Measurements from ENCODE around the gene GPAT3.
"Not testable (repeated sequence)": the region's sequence is repeated elsewhere in the genome, so short reads cannot be mapped to it uniquely, and the experiment has no call there.

Gene GPAT3

DNA sequence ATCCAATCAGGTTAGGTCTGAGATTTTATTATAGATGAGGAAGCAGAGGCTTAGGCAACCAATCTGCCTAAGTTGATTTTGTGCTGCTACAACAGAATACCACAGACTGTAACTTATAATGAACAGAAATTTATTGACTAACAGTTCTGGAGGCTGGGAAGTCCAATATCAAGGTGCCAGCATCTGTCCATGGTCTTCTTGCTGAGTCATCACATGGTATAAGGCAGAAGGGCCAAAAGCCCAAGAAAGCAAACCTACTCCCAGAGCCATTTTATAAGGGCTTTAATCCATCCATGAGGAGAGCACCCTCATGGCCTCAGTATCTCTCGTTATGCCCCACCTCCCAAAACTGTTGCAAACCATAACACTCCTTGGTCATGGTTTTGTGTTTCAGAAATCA is 55.8 kb downstream of the GPAT3 start:
- no peak for DNase-seq

DNA sequence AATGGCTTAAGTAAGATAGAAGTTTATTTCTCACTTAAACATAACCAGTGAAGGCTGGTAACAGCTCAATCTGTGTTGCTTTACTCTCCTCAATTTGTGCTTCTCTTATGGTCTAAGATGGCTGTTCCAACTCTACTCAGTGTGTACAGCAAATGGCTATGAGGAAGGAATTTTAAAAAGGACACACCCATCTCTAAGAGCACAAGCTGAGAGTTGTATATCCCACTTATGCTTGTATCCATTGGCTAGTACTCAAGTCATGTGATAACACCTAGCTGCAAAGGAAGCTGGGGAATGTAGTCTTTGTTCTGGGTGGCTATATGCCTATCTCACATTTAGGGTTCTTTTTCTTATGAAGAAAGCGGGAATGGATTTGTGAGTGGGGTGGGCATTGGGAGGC is 63.3 kb downstream of the GPAT3 start:
- DNase-seq = no peak

DNA sequence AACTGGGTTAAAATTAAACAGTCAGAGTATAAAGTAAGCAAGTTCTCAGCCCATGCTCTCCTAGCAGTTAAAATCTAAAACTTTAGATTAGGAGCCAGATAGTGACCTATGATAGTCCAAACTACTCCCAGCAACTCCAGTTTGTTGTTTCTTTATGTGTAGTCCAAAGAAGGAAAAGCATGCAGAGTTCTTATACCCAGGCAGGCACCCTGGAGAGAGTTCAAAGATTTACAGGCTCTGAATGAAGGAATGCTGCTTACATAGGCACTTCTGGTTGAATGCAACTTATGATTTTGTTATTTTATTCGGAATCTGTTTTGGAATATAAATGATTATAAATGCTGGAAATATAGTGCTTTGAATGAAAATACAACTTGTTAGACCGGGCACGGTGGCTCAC is 67.2 kb downstream of the GPAT3 start:
- DNase-seq = no peak

DNA sequence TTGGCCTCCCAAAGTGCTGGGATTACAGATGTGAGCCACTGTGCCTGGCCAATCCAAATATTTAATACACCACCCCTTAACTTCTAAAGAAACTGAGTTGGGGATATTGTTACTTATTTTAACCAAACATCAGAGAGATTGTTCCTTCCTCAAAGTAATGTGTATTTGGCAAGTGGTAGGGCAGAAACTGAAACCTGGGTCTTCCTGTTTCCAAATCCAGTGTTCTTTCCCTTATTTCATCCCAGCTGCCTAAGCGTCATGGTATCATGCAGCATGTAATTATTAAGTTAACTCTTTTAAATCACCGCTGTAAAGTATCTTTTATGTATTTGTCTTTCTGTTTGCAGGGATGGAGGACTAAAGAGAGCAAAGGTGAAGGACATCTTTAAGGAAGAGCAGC is 68.4 kb downstream of the GPAT3 start:
- DNase-seq = peak in 1 of 56 donors; percentile 5

DNA sequence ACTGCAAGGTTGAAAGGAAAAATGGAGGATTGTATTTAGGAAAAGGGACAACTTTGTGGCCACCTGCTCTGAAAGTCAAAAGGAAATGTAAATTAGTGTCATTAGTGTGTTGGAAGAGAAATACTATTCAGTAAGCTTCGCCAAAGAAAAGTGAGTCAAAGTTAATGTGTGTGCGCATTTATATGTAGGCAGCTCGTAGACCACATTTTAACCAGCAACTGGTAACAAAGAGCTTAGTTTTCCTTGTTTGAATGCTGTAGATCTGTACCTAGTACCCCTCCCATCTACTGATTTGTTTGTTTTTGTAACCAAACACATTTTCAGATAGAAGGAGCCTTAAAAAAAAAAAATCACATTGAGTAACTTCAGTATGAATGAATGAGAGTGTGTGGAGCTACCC is 69.3 kb downstream of the GPAT3 start:
- DNase-seq = no peak

DNA sequence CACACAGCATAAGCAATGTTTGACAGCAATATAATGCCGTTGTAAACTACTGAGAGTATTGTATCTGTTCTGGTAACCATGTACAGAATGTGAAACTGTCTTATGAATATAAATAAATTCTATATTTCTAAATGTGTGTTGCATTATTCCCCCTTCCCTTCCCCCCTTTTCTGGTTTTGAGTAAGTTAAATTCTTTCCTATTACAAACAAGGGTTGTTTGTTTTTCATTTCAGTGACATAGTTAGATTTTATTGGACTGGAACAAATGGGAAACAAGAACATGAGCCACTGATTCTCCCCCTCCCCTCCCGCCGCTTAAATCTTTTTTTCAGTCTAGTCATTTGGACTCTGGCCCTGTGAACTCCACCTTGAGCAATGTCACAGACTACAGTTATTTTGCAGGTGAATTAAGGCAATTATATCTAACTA is 69.8 kb downstream of the GPAT3 start:
- no peak for DNase-seq

DNA sequence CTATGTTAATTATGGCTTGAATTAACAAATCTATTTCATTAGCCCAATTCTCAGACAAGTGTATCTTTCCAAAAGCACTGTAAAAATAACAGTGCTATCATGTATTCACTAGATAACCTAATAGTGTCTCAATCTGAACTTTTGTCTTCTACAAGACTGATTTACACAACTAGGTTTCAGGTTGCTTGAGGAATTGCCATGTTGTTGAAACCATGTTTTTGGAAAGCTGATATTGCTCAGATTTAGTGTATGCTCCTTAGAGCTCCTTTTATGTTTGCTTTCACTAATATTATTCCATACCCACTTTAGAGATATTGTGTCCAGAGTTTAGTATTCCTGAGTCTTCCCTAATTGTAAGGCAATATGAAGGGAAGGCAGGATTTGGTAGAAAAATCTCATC is 70.6 kb downstream of the GPAT3 start:
- no peak for DNase-seq

DNA sequence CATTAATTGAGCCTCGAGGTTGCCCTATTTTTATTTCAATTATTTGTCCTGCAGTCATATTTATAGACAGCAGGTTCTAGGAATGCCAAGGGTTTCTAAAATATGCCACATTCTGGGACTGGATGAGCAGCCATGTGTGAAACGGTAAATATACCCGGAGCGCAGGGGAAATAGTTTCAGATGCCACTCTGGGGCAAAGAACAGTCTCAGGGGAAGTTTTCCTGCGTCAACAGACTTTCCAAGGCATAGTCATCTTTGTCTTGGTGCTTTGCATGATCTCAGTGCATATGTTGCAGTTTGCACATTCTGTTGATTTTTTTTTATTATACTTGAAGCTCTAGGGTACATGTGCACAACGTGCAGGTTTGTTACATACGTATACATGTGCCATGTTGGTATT is 71.0 kb downstream of the GPAT3 start:
- no peak for DNase-seq

DNA sequence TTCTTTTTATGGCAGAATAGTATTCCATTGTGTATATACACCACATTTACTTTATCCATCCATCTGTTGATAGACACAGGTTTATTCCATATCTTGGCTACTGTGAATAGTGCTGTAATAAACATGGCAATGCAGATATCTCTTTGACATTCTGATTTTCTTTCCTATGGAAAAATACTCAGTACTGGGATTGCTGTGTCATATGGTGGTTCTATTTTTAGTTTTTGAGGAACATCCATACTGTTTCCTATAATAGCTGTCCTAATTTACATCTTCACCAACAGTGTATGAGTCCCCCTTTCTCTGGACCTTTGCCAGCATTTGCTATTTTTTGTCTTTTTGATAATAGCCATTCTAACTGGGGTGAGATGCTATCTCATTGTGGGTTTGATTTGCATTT is 73.5 kb downstream of the GPAT3 start:
- no peak for DNase-seq

DNA sequence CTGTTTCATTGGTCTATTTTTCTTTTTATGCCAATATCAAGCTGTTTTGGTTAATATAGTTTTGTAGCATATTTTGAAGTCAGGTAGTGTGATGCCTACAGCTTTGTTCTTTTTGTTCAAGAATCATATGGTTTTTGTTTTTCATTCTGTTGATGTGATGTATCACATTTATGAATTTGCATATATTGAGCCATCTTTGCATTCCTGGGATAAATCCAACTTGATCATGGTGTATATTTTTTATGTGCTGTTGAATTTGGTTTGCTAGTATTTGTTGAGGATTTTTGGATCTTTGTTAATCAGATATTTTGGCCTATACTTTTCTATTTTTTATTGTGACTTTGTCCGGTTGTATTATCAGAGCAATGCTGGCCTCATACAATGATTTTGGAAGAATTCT is 74.8 kb downstream of the GPAT3 start:
- DNase-seq = no peak

DNA sequence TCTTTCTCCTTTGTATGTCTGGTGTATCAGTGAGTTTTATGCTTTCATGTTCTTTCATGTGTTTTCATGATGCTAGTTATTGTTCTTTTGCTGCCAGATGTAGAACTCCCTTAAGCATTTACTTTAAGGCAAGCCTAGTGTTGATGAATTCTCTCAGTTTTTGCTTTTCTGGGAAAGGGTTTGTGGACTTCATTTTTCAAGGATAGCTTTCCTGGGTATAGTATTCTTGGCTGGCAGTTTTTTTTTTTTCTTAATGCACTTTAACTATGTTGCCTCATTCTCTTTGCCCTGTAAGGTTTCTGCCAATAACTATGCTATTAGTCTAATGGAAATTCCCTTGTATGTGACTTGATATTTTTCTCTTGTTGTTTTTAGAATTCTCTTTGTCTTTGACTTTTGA is 77.1 kb downstream of the GPAT3 start:
- no peak for DNase-seq

DNA sequence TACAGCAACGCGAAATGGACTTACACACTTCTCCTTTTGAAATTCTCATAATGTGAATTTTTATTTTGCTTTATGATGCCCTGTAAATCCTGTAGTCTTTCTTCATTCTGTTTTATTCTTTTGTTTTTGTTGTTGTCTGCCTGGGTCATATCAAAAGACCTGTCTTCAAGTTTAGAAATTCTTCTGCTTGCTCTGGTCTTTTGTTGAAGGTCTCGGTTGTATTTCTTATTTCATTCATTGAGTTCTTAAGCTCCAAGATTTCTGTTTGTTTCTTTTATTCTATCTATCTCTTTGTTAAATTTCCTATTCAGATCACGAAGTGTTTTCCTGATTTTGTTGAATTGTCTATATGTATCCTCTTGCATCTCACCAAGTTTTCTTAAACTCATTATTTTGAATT is 78.1 kb downstream of the GPAT3 start:
- DNase-seq = no peak

DNA sequence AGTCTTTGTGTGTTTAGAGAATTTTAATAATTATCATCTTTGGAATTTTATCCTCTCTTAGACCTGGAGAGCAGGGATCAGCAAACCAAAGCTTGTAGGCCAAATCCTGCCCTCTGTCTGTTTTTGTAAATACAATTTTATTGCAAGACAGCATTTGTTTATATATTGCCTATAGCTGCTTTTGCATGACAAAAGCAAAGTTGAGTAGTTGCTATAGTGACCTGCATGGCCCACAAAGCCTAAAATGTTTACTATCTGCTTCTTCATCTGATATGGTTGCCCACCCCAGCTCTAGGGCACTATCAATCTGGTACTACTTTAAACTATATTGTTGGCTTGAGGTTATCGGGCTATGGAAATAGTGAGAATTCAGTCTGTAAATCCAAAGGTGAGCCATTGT is 80.3 kb downstream of the GPAT3 start:
- DNase-seq = no peak

DNA sequence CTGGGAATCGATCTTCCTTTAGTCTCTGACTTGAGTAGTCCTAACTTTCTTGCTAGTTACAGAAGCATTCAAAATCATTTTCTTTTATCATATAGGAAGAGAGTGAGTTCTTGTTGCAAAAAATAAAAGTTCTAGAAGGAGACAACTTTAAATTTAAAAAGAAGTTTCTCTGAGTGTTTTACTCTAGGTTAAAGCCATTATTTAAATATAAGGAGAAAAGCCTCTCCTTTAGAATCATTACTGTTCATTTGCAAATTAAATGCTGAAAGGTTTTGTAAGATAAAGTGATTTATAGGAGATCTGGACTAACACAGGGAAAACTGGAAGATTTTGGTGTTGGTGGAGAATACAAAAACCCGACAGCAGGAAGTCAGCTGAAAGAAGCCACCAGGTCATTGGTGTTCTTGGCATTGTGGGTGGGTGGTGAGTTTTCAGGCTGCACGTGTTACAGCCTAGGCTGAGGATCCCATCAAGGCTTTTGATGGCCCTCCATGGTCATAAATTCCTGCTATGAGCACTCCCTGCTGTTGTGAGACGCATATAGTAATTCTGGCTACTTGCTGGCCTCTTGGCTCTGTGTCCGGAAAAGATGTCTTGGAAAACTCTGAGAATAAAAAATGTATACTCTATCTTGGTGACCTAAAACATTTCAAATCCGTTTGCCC is 81.6 kb downstream of the GPAT3 start:
- DNase-seq = no peak

DNA sequence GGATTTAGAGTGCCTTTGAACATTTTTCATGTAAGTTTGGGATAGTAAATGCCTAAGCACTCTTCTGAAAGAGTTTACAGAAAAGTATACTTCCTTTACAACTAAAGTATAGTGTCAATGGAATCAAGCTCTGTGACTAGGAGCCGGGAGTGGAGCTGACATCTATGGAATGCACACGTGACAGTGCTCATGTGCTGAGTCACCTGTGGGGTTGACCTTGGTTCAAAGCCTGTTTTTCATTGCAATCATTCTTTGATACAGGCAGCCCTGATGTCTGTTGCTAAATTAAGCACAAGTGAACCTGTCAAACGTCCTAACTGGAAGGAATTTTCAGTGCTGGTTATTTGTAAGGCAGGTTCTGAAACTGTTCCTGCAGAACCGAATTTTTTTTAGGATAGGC is 82.5 kb downstream of the GPAT3 start:
- DNase-seq = no peak

DNA sequence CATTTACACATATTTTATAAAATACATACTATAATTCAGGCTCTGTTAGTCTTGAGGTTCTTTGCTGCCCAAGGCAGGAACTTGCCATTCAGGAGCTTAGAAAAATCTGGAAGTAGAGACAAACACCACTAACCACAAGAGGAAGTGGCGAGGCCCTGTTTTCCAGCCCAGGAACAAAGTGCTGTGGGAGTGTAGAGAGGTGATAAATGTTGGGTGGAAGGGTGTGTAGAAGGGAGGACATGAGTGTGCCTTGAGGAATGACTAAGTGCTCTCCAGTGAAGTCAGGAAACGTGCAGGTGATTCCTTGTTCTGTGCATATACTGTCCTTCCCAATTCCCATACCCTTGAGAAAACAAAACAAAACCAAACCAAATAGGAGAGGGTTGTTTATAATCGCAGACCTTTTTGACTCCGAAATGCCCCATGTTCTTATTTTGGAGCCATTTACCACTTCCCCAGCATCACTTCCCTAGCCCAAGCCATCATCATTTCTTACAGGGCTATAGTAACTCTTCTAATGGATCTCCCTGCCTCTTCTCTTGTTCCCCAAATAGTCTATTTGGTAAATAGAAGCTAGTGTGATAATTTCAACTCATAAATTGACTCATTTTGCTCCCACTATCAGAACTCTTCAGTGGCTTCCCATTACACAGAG is 83.2 kb downstream of the GPAT3 start:
- DNase-seq = peak in 8 of 56 donors; percentile 1 to 27 (median 4)

DNA sequence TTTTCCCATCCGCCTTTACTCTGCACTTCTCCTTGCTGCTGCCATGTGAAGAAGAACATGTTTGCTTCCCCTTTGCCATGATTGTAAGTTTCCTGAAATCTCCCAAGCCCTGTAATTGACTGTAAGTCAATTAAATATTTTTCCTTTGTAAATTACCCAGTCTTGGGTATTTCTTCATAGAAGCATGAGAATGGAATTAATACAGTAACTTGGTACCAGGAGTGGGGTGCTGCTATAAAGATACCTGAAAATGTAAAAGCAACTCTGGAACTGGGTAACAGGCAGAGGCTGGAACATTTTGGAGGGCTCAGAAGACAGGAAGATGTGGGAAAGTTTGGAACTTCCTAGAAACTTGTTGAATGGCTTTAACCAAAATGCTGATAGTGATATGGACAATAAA is 86.2 kb downstream of the GPAT3 start:
- not testable (repeated sequence) for DNase-seq

DNA sequence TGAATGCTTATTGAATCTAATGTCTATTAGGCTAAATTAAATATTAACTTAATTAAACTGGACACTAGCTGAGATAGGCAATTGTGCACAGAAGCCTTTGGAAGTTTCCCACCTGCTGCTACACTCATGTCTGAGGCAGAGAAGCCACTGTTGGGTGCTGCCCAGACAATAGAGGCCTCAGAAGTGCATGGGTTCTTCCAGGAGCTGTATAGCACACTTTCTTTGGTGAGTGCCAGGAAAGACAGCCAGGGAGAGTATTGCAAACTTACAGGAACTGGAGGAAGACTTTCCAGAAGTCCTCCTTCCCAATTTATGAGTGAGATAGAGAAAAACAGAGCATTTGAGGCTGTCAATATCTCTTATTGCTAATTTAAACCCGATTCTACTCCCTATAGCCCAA is 89.9 kb downstream of the GPAT3 start:
- DNase-seq = no peak

DNA sequence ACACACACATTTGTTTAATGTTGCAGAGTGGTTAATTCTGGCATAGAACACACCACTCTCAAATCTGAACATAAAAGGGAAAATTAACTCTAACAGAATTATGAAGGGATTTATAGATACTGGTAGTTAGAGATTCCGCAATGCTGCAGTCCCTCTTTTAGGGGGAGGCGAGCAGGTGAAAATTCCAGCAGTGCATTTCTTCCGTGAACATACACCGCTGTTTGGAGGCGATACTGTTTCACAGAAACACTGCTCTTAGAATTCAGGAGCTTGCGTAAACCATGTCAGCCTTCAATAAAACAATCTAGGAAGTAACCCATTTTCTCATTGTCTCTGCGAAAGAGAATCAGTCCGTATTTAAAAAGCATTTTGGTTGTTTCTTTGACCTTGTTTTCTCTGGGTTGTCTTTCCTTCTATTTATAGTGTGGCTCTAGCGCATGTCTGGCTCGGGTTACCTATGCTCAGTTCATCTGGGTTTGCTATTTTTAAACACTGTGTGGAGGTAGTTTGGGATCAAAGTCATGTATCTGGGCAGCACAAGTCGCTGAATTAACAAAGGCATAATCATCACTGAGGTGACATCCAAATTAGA is 90.4 kb downstream of the GPAT3 start:
- DNase-seq = no peak

DNA sequence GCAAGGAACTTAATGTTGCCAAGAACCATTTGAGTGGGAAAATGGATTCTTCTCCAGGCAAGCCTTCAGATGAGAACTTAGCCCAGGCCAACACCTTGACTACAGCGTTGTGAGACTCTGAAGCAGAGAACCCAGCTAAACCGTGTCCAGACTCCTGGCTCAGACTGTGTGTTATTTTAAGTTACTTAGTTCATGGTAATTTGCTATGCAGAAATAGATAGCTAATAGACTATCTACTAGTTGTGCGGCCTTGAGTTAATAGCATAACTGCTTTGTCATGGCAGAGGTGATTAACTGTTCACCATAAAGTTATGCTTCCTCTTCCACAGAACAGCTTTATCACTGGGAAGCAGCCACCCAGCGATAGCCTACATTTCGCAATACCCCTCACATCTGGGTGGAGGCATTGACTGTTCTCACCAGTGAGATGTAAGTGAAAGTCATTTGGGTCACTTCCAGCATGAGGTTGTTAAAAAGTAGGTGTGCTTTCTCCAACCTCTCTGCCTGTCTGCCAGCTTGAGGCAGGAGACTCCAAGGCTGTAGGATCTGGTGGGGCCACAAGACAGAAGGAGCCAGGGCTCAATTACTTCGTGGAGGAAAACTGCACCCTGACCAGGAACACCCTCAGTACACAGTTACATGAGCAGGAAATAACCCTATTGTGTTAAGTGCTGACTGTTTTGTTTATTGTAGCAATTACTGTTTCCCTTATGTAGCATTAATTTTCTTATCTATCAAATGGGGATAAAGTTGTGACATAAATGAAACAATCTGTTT is 94.2 kb downstream of the GPAT3 start:
- no peak for DNase-seq

DNA sequence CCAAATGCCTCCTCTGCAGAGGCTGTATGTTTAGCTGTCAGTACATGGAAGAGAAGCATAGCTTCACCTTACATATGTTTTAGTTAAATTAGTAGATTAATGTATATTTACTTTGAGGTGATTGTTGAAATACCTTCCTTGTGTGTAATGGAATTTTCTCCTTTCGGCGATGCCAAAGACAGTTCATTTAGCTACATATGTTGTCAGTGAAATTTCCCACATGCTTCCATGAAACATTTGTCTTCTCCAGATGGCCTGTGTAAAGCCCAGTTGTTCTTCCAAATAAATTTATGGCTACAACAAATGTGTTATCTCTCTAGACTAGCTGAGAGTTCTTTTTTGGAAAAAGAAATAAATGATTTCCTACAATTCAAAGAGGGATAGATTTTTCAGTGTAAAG is 95.2 kb downstream of the GPAT3 start:
- no peak for DNase-seq

DNA sequence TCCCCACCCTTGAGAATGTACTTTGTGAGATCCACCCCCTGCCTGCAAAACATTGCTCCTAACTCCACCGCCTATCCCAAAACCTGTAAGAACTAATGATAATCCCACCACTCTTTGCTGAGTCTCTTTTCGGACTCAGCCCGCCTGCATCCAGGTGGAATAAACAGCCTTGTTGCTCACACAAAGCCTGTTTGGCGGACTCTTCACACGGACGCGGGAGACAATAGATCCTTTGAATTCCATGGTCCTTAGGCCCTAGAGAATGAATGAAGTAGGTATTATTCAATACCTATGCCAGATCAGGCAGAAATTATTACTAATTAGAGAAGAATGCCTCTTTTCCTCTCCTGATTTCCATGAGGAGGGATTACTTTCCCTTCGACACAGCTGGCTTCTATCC is 101.0 kb downstream of the GPAT3 start:
- DNase-seq = no peak
